A673 (cell line): ENCODE results near the gene NSL1. TPM values are rescaled to one million over a fixed set of nuclear protein-coding genes. Genes with fewer than 3 reads are reported as not detected.

Experiments
- BruUV-seq: library from RNA; stranded (reverse); fragments of 400-500 nt; replicated peaks from 2 replicates; lab custom pipeline; 2021; lab: Mats Ljungman, UMichigan
- CTCF ChIA-PET: fragments of 300-600 bp; sonication (Branson Sonifier 250); formaldehyde crosslinking; loops from one replicate; lab custom pipeline; 2022; ENCODE audit warnings: antibody characterized with exemption; lab: Charles Lee
- POLR2A ChIA-PET: fragments of 300-600 bp; sonication (Branson Sonifier 250); formaldehyde crosslinking; loops from one replicate; lab custom pipeline; 2022; ENCODE audit warnings: antibody characterized with exemption; ENCODE audit not compliant: low non-redundant PET; lab: Charles Lee
- DNase-seq: peaks from one replicate; pipeline ENCODE4 v3.0.0-alpha.2; 2015; ENCODE audit warnings: low spot score
- H3K27ac ChIP-seq: fragments of 200-600 bp; sonication (generic); 2 replicates; pipeline ENCODE4 v1.5.1; 2016; ENCODE audit warnings: mixed run types, low read depth, mild to moderate bottlenecking, mixed read lengths, antibody characterized with exemption, low read length; ENCODE audit not compliant: poor library complexity, severe bottlenecking
- H3K27me3 ChIP-seq: fragments of 200-600 bp; sonication (generic); replicated peaks from 2 replicates; pipeline ENCODE4 v1.6.1; 2017; ENCODE audit warnings: mixed run types, low read depth, mild to moderate bottlenecking, mixed read lengths, antibody characterized with exemption, low read length; ENCODE audit not compliant: insufficient read depth, poor library complexity
- H3K36me3 ChIP-seq: fragments of 200-600 bp; sonication (generic); 2 replicates; pipeline ENCODE4 v1.6.1; 2016; ENCODE audit warnings: mixed run types, mild to moderate bottlenecking, mixed read lengths, antibody characterized with exemption, low read length; ENCODE audit not compliant: insufficient read depth, poor library complexity, severe bottlenecking
- H3K4me1 ChIP-seq: fragments of 200-600 bp; sonication (generic); 2 replicates; pipeline ENCODE4 v1.6.1; 2017; ENCODE audit warnings: mixed run types, mild to moderate bottlenecking, mixed read lengths, antibody characterized with exemption, low read length; ENCODE audit not compliant: insufficient read depth, poor library complexity, severe bottlenecking
- H3K4me3 ChIP-seq: fragments of 200-600 bp; sonication (generic); 2 replicates; pipeline ENCODE4 v1.5.1; 2016; ENCODE audit warnings: low read depth, mixed run types, mild to moderate bottlenecking, mixed read lengths, low read length; ENCODE audit not compliant: poor library complexity, severe bottlenecking
- H3K9me3 ChIP-seq: fragments of 200-600 bp; sonication (generic); 2 replicates; pipeline ENCODE4 v1.6.1; 2016; ENCODE audit warnings: mixed run types, low read depth, mild to moderate bottlenecking, mixed read lengths, antibody characterized with exemption, low read length; ENCODE audit not compliant: poor library complexity, severe bottlenecking
- EZH2 ChIP-seq: fragments of 200-600 bp; sonication (generic); IDR thresholded peaks from 2 replicates; pipeline ENCODE4 v1.6.1; 2017; ENCODE audit warnings: borderline replicate concordance, low read depth, mild to moderate bottlenecking, mixed read lengths, antibody characterized with exemption, low read length; ENCODE audit not compliant: poor library complexity, severe bottlenecking
- intact Hi-C: fragments of 100-400 bp; cut with micrococcal nuclease; formaldehyde crosslinking; loops from one replicate; pipeline ENCODE4 v1.10.0; 2022; ENCODE audit not compliant: unreplicated experiment
- total RNA-seq: library from RNA; stranded (reverse); gene quantifications from 2 replicates; pipeline ENCODE4 v1.2.3, GENCODE V29; 2021
- TF ChIP-seq, protein P1 (sequence below): fragments of 300-800, 200-600 bp; sonication (generic); conservative IDR thresholded peaks from 2 replicates; pipeline ENCODE4 v1.5.1; 2017; ENCODE audit warnings: low read depth, mild to moderate bottlenecking, antibody characterized with exemption, low read length, moderate library complexity, mixed read lengths

Gene NSL1
- total RNA-seq, 1 experiment from 2014 or later, result 48.5 TPM

DNA sequence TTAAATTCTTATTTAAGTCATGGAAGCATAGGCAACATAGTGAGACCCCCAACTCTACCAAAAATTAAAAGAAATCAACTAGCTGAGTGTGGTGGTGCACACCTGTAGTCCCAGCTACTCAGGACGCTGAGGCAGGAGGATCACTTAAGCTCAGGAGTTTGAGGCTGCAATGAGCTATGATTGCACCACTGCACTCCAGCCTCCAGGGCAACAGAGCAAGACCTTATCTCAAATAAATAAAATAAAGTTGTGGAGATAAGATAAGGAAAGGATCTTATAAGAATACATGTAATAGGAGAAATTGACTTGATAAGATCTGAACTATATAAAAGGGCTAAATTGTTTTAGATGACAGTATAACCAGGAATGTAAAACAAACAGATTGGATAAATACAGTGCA lies 89.7 kb downstream of the NSL1 start:
- TF ChIP-seq, protein P1, sequence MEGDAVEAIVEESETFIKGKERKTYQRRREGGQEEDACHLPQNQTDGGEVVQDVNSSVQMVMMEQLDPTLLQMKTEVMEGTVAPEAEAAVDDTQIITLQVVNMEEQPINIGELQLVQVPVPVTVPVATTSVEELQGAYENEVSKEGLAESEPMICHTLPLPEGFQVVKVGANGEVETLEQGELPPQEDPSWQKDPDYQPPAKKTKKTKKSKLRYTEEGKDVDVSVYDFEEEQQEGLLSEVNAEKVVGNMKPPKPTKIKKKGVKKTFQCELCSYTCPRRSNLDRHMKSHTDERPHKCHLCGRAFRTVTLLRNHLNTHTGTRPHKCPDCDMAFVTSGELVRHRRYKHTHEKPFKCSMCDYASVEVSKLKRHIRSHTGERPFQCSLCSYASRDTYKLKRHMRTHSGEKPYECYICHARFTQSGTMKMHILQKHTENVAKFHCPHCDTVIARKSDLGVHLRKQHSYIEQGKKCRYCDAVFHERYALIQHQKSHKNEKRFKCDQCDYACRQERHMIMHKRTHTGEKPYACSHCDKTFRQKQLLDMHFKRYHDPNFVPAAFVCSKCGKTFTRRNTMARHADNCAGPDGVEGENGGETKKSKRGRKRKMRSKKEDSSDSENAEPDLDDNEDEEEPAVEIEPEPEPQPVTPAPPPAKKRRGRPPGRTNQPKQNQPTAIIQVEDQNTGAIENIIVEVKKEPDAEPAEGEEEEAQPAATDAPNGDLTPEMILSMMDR, result no peak
- TF ChIP-seq EZH2, result no peak
- ChIA-PET CTCF (no interaction called here), POLR2A (interaction anchor here (0.5 kb wide), 1 partner anchor 19 kb away, joined by 3 read pairs; no protein-coding TSS in a partner anchor)
- peaks cover 28% of the 10 kb centered on the region for H3K27me3 ChIP-seq
- intact Hi-C loops, result no loop called here
- no peak overlapping the region for H3K4me3 ChIP-seq
- BruUV-seq, result no TSS peak
- H3K9me3 ChIP-seq, result no peaks in the 10 kb centered on the region
- no peak for DNase-seq
- peaks cover 18% of the 10 kb centered on the region for H3K4me1 ChIP-seq
- H3K36me3 ChIP-seq, result no peaks in the 10 kb centered on the region
- H3K27ac ChIP-seq, result no peak overlapping the region

DNA sequence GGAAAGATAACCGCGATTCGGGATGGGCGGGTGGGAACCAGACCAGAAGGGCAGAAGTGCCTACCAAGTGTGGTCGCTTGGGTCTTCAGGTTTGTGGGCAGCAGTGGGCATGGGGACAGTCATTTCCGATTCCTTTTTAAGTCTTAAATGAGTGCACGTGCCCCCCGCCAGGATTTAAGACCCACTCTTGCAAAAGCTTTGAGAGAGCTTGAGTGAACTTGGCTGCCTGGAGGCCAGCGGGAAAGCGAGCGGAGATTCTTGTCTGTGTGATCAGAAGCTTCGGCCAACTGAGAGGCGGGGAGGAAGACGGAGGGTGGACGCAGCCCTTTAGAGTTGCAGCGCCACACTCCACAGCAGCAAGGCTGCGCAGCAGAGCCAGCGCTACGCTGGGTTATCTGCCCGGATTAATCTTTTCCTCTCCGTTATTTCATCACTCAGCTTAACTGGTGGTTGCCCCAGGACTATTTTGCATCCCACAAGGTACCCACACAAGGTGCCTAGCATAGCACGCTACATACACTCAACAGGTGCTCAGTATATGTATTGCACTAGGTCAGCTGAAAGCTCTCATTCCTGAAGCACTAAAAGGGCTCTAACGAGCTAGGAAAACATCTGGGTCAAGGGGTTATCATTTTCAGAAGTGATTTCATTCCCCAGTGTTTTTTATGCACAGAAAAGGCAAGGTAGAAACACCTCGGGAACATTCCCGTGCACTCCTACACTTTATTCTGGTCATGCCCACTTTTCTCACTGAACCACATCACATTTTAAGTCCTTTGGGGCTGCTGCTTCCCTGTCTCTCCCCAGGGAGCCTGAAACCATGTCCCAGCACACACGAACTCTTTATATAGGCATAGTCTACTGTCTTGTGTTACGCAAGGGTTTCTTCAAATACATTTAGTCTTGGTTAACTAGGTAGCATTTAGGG lies 90.4 kb downstream of the NSL1 start:
- peak overlapping the region; percentile 49 for H3K4me3 ChIP-seq
- DNase-seq, result peak; percentile 33
- intact Hi-C loops, result no loop called here
- peaks cover 18% of the 10 kb centered on the region for H3K4me1 ChIP-seq
- BruUV-seq, result no TSS peak
- TF ChIP-seq EZH2, result no peak
- TF ChIP-seq, protein P1, result no peak
- no peaks in the 10 kb centered on the region for H3K36me3 ChIP-seq
- H3K27ac ChIP-seq, result no peak overlapping the region
- CTCF ChIA-PET, result interaction anchor here (0.8 kb wide), 1 partner anchor 90 kb away, joined by 4 read pairs; the partner anchor contains the start of gene NSL1
- POLR2A ChIA-PET, result no interaction called here
- H3K9me3 ChIP-seq, result no peaks in the 10 kb centered on the region
- H3K27me3 ChIP-seq, result peaks cover 28% of the 10 kb centered on the region

DNA sequence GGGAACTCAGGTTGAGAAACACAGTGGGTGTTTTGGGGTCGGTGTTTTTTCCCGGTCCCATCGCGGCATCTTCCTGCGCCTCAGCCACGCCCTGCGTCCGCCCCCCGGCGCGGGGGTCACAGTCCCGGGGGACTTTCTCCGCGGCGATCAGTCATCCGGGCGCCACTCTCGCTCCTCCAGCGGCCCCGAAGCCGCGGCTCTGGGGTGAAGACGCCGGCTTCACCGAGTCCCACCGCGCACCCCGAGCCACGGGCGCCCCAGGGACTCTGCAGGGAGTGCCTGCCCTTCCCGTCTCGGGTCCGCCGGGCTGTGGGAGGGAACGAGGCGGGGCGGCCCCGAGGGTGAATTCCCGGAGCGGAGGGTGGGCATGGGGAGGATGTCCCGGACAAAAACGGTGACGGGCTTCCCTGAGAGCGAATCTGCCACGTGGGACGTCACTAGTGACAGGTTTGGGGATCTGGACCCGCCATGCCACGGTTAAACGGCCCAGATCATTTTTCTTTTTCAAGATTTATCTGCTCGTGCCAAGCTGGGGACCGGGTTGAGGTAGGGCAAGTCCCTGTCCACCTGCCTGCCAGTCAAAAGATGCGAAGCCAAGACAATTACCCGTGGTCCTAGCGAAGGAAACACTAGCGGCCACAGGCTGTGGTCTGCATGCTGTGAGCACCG lies 91.2 kb downstream of the NSL1 start:
- BruUV-seq, result no TSS peak
- Histone ChIP-seq H3K27ac (no peak overlapping the region), H3K4me1 (peaks cover 18% of the 10 kb centered on the region), H3K27me3 (peaks cover 28% of the 10 kb centered on the region), H3K9me3 (no peaks in the 10 kb centered on the region), H3K4me3 (peak overlapping the region; percentile 49), H3K36me3 (no peaks in the 10 kb centered on the region)
- no peak for TF ChIP-seq EZH2
- TF ChIP-seq, protein P1, result no peak
- POLR2A ChIA-PET, result no interaction called here
- DNase-seq, result peak; percentile 33
- intact Hi-C loops, result no loop called here
- CTCF ChIA-PET, result interaction anchor here (0.8 kb wide), 1 partner anchor 91 kb away, joined by 4 read pairs; the partner anchor contains the start of gene NSL1
